ENCODE measurements around the gene TEX19. TPM values are rescaled to one million over a fixed set of nuclear protein-coding genes. Genes with fewer than 3 reads are reported as not detected.

TEX19 gene
- total RNA-seq, 2 donors from 2014 or later: not detected

GRCh38 chr17:82313195-82314011 is 45.6 kb upstream of the TEX19 start:
- TF ChIP-seq CTCF (IDR thresholded peaks at IDR 0.05): no peak
- Histone ChIP-seq H3K4me1 (no peaks in the 10 kb centered on the region), H3K9me3 (no peaks in the 10 kb centered on the region), H3K36me3 (no peaks in the 10 kb centered on the region), H3K4me3 (no peak overlapping the region), H3K27ac (no peak overlapping the region), H3K9ac (ENCODE audit: low read depth in 2 of 2, low read length in 2 of 2) (no peak overlapping the region), H3K27me3 (peaks cover 6% of the 10 kb centered on the region)
- no peak for DNase-seq
- intact Hi-C loops (cut with DNase I): no loop called here

GRCh38 chr17:82314012-82314726 is 44.9 kb upstream of the TEX19 start:
- no peak overlapping the region for H3K27ac ChIP-seq
- no peak for DNase-seq
- no peak for TF ChIP-seq CTCF (IDR thresholded peaks at IDR 0.05)
- no peaks in the 10 kb centered on the region for H3K36me3 ChIP-seq
- intact Hi-C loops (cut with DNase I): no loop called here
- H3K9ac ChIP-seq (ENCODE audit: low read depth in 2 of 2, low read length in 2 of 2): no peak overlapping the region
- H3K27me3 ChIP-seq: peaks cover 6% of the 10 kb centered on the region
- no peak overlapping the region for H3K4me3 ChIP-seq
- H3K4me1 ChIP-seq: no peaks in the 10 kb centered on the region
- no peaks in the 10 kb centered on the region for H3K9me3 ChIP-seq

GRCh38 chr17:82314727-82315605 is 44.1 kb upstream of the TEX19 start:
- no peaks in the 10 kb centered on the region for H3K9me3 ChIP-seq
- no peaks in the 10 kb centered on the region for H3K36me3 ChIP-seq
- no peak for TF ChIP-seq CTCF (IDR thresholded peaks at IDR 0.05)
- no peaks in the 10 kb centered on the region for H3K4me1 ChIP-seq
- no peak overlapping the region for H3K9ac ChIP-seq (ENCODE audit: low read depth in 2 of 2, low read length in 2 of 2)
- no peak overlapping the region for H3K27ac ChIP-seq
- DNase-seq: no peak
- H3K27me3 ChIP-seq: peaks cover 6% of the 10 kb centered on the region
- no peak overlapping the region for H3K4me3 ChIP-seq
- intact Hi-C loops (cut with DNase I): no loop called here

GRCh38 chr17:82315703-82316358 is 43.2 kb upstream of the TEX19 start:
- no peak for TF ChIP-seq CTCF (IDR thresholded peaks at IDR 0.05)
- Histone ChIP-seq H3K9me3 (no peaks in the 10 kb centered on the region), H3K9ac (ENCODE audit: low read depth in 2 of 2, low read length in 2 of 2) (peak overlapping the region in 1 of 2 donors; percentile 43), H3K4me1 (no peaks in the 10 kb centered on the region), H3K27me3 (peaks cover 6% of the 10 kb centered on the region), H3K4me3 (no peak overlapping the region), H3K36me3 (no peaks in the 10 kb centered on the region), H3K27ac (no peak overlapping the region)
- no peak for DNase-seq
- intact Hi-C loops (cut with DNase I): no loop called here

Data from colonic mucosa (tissue), 4 donors.